ENCODE measurements around the gene MBD5.

The MBD5 gene

GRCh38 chr2:148486655-148487054, 465.8 kb downstream of the MBD5 start:
- DNase-seq: no peak

- no peak for DNase-seq
Observed at GRCh38 chr2:148487439-148487838, 466.5 kb downstream of the MBD5 start.

GRCh38 chr2:148490840-148491439, 470.0 kb downstream of the MBD5 start:
- no peak for DNase-seq

- peak; percentile 27 to 48 for DNase-seq
Observed at GRCh38 chr2:148493822-148494563, 473.1 kb downstream of the MBD5 start.

GRCh38 chr2:148495586-148495985, 474.7 kb downstream of the MBD5 start:
- no peak for DNase-seq

GRCh38 chr2:148501545-148501944, 480.7 kb downstream of the MBD5 start:
- no peak for DNase-seq

GRCh38 chr2:148503516-148503915, 482.6 kb downstream of the MBD5 start:
- no peak for DNase-seq

GRCh38 chr2:148507970-148508369, 487.1 kb downstream of the MBD5 start:
- DNase-seq: no peak

- no peak for DNase-seq
Observed at GRCh38 chr2:148508878-148509287, 488.0 kb downstream of the MBD5 start.

GRCh38 chr2:148509288-148509902, 488.5 kb downstream of the MBD5 start:
- peak; percentile 98 to 99 for DNase-seq

GRCh38 chr2:148511883-148512282, 491.0 kb downstream of the MBD5 start:
- DNase-seq: no peak

- DNase-seq: no peak
Observed at GRCh38 chr2:148512501-148512900, 491.6 kb downstream of the MBD5 start.

GRCh38 chr2:148513427-148513826, 492.5 kb downstream of the MBD5 start:
- DNase-seq: no peak

- no peak for DNase-seq
Observed at GRCh38 chr2:148515120-148515519, 494.2 kb downstream of the MBD5 start.

- no peak for DNase-seq
Observed at GRCh38 chr2:148515976-148516375, 495.1 kb downstream of the MBD5 start.

GRCh38 chr2:148517296-148517695, 496.4 kb downstream of the MBD5 start:
- DNase-seq: no peak

GRCh38 chr2:148517822-148518221, 496.9 kb downstream of the MBD5 start:
- peak in 1 of 2 experiments; percentile 18 for DNase-seq

- no peak for DNase-seq
Observed at GRCh38 chr2:148519013-148519412, 498.1 kb downstream of the MBD5 start.

GRCh38 chr2:148521181-148521580, 500.3 kb downstream of the MBD5 start:
- DNase-seq: peak; percentile 41 to 43

- DNase-seq: no peak
Observed at GRCh38 chr2:148523315-148523714, 502.4 kb downstream of the MBD5 start.

- DNase-seq: no peak
Observed at GRCh38 chr2:148524519-148524919, 503.6 kb downstream of the MBD5 start.

GRCh38 chr2:148525130-148525529, 504.2 kb downstream of the MBD5 start:
- DNase-seq: no peak

- no peak for DNase-seq
Observed at GRCh38 chr2:148526509-148527346, 505.8 kb downstream of the MBD5 start.
